Hematopoietic multipotent progenitor cell treated with erythropoietin and hydrocortisone succinate and interleukin-3 and kit ligand, for 17 days (in vitro differentiated cells): ENCODE measurements around the gene IFT122.

Experiments used
- DNase-seq: peaks from one replicate; pipeline ENCODE4 v3.0.0-alpha.2; 2015; ENCODE audit warnings: low spot score

The IFT122 gene

GRCh38 chr3:129557548-129557894 lies 117.5 kb downstream of the IFT122 start:
- DNase-seq, result no peak

GRCh38 chr3:129558081-129558771 lies 118.2 kb downstream of the IFT122 start:
- no peak for DNase-seq

DNA sequence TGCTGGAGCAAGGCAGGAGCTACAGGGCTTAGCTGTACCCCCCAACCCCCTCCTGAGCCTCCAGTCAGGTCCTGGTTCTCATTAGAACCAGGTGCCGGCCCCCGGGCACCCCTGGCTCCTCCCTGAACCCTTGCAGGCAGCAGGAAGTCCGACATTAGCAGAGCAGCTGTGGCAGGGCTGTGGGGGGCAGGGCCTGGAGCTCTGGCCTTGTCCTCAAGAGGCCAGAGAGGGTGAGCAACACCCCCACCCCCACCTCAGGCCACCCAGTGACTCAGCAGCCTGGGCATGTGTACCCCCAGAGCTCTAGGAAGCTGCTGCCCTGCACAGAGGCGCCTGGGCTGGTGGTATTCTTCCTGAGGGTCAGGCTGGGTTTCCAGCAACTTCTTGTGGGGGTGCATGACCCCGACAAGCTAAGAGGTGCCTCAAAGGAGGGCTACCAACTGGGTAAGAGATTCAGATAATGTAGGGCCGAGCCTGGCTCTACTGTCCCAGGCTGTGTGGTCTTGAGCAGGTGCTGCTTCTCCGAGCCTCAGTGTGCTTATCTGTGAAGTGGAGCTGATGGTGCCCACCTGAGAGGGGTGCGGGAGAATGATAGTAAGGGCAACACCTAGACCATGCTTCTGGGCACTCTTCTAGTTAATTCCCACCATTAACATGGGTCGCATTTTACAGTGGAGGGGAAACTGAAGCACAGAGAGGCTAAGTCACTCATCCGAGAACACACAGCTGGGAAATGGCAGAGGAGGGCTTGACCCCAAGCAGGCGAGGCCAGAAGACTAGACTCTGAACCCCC lies 118.9 kb downstream of the IFT122 start:
- DNase-seq, result no peak

- no peak for DNase-seq
Measured at GRCh38 chr3:129559565-129560079, 119.6 kb downstream of the IFT122 start.

DNA sequence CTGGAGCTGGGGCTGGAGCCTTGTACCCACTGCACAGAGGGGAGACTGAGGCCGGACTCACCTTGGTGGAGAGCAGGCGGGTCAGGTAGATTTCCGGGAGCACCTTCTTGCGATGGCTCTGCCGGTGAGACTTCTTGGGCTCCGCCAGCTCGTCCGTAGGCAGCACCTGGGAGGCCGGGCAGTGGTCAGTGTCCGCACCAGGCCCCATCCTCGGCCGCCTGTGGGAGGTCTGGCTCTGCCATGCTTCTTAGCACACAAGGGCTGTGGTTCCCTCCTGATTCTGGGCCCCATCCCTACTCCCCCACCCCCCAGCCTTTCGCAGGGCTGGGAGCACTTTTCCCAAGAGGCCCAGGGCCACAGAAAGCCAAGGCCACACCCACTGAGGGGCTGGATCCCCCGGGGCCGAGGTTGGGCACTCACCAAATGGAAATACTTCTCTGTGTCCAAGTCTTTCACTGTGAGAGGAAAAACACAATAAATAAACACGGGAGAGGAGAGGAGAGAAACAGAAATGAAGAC lies 120.3 kb downstream of the IFT122 start:
- no peak for DNase-seq

DNA sequence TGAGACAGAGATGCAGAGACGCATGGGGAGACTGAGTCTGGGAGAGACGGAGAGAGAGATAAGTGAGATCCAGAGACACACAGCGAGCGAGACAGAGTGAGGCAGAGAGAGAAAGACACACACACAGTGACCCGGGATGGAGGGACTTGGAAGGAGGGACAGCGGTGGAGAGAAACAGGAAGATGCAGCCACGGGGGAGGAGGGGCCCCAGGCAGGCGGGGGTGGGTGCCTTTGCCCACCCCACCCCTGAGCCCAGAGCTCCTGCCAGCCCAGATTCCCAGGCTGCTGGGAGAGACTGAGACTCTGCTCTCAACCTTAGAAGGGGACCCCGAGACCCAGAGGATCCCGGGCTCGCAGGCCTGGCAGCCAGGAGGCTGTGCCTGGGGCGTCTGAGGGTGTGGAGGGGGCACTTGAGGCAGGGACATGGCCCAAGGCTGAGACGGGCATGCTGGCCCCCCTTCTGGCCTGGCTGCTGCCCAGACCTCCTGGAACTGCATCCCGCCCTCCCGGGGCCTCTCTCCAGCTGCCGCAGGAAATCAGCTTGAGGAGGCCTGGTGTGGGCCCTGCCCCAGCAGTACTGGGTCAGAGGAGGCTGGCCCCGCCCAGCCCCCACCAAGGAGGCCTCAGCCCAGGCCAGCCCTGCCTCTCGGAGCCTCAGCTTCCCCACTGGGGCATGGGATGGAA lies 121.0 kb downstream of the IFT122 start:
- no peak for DNase-seq

GRCh38 chr3:129561619-129562248 lies 121.7 kb downstream of the IFT122 start:
- no peak for DNase-seq

GRCh38 chr3:129562803-129563202 lies 122.8 kb downstream of the IFT122 start:
- DNase-seq, result no peak

GRCh38 chr3:129563332-129563731 lies 123.3 kb downstream of the IFT122 start:
- DNase-seq, result no peak

- no peak for DNase-seq
Measured at GRCh38 chr3:129563850-129564535, 124.0 kb downstream of the IFT122 start.

DNA sequence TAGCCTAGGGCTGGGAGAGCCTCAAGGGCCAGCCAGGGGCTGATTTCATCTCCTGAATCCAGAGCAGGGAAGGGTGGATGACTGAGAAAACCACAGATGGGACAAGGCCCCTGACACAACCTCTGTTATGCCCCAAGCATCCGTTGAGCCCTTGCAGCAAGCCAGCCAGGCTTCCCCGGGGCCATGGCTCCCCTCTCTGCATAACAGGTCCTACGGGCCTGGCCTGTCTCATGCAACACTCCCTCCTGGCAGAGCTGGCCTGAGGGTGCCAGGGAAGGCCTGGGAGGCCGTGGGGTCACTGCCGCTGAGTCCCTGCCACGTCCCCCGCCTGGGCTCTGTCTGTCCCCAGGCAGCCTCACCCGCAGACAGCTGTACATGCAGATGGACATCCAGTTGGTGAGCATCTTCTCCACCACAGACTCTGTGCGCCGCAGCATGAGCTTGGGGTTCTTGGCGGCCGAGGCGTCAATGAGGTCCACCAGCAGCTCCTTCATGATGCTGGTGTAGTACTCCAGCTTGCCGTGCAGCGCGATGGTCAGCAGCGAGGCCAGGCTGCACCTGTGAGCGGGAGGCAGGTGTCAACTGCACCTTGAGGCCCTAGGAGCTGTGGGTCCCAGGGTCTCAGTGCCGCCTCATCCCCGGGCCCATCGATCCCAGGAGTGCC lies 125.1 kb downstream of the IFT122 start:
- no peak for DNase-seq

DNA sequence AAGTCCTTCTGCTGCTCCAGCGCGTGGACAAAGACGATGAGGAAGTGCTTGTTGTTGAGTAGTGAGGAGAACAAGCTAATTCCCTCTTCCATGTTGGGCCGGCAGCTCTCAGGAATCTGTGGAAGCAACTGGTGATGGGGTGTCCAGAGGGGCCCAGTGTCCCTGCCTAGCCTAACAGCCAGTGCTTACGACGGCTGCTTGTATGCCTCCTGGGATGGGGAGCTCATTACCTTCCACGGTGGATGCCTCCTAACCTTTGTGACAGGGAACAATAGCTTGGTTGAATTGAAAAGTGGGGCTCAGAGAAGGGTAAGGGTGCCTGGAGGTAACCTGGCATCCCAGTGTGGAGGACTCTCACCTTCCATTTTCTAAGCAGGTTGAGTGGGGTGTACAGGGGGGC lies 125.9 kb downstream of the IFT122 start:
- no peak for DNase-seq

DNA sequence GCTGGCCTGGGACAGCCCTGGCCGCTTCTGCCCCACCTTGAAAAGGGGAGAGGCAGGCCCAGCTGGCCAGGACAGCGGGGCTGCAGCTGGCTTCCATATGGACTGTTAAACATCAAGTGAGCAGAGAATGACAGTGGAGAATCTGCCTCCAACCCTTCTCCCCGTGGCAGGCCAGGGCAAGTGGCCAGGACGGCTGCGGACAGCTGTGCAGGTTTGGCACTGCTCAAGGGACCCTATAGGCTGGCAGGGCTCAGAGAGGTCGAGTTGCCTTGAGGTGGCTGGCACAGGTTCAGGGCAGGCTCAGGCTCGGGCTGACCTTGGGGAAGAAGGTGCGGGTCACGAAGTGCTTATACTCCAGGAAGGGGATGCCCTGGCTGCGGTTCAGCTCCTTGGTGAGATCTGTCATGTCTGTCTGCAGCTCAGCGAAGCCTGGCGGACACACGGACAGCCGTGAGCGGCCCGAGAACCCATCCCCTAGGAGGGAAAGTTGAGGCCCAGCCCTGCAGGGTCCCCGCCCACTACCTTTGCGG lies 127.2 kb downstream of the IFT122 start:
- DNase-seq, result no peak

DNA sequence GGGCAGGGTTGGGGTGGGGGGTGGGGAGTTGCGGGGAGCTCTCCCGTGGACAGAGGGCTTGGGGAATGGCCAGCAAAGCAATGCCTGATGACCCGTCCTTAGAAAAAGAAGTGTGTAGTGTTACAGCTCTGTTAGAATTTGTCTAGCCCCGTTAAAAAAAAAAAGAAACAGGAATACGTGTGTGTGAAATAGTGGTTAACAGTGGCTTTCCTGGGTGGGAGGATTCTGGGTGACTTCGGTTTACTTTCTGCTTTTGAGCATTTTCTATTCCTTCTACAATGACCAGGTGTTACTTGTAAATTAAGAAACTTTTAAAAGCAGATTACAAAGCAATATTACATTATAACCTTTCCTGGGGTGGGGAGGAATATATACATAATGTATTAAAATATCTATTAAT lies 127.9 kb downstream of the IFT122 start:
- DNase-seq, result no peak

DNA sequence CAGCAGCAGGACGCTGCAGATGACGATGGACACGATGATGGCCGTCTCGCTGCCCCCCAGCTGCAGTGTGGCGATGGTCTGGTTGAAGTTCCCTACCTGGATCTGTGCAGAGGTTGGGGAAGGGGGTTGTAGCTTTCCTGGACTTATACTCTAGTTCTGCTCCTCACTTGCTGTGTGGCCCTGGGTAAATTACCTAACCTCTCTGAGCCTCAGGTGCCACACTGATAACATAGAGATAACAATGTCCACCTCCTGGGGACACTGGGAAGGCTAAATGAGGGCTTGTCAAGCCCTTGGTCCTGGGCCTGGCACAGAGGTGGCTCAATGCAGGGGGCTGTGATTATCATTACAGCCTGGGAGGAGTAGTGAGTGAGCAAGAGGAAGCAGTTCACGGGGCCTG lies 129.8 kb downstream of the IFT122 start:
- no peak for DNase-seq
